DND-41 (cell line): ENCODE measurements around the gene GPI.

Experiments
- ATAC-seq: fragments of 200-7000 bp; cut with Tn5 transposase; 3 replicates; pipeline ENCODE4 v1.9.1; 2021; ENCODE audit warnings: low read depth; ENCODE audit not compliant: insufficient read depth
- DNase-seq: peaks from one replicate; pipeline ENCODE4 v3.0.0-alpha.2; 2020
- H2AFZ ChIP-seq: 2 replicates; pipeline ENCODE4 v1.6.0; 2012; ENCODE audit warnings: low read depth, low read length
- H3K27ac ChIP-seq: 2 replicates; pipeline ENCODE4 v1.5.1; 2012; ENCODE audit warnings: low read length, inconsistent platforms
- H3K27me3 ChIP-seq: fragments of 200-600 bp; sonication (generic); 2 replicates; pipeline ENCODE4 v1.6.0; 2012; ENCODE audit warnings: low read length, mild to moderate bottlenecking, inconsistent platforms; ENCODE audit not compliant: insufficient read depth, poor library complexity
- H3K36me3 ChIP-seq: 2 replicates; pipeline ENCODE4 v1.5.1; 2012; ENCODE audit warnings: low read length, inconsistent platforms; ENCODE audit not compliant: insufficient read depth
- H3K4me1 ChIP-seq: 2 replicates; pipeline ENCODE4 v1.5.1; 2012; ENCODE audit warnings: mild to moderate bottlenecking, low read length; ENCODE audit not compliant: insufficient read depth
- H3K4me2 ChIP-seq: 2 replicates; pipeline ENCODE4 v1.6.0; 2012; ENCODE audit warnings: mild to moderate bottlenecking, moderate library complexity, low read length, inconsistent platforms; ENCODE audit not compliant: insufficient read depth
- H3K4me3 ChIP-seq, 2 experiments: fragments of 200-600 bp in 1 of 2; shearing (Covaris generic) in 1 of 2; 2 replicates each; pipeline ENCODE4 v1.5.1; 2012 to 2016; ENCODE audit warnings: inconsistent platforms in 2 of 2, low read length in 2 of 2, mild to moderate bottlenecking in 2 of 2, low read depth in 1 of 2, moderate library complexity in 1 of 2
- H3K79me2 ChIP-seq: 2 replicates; pipeline ENCODE4 v1.6.0; 2012; ENCODE audit warnings: low read length, inconsistent platforms; ENCODE audit not compliant: insufficient read depth
- H3K9ac ChIP-seq: 2 replicates; pipeline ENCODE4 v1.6.0; 2012; ENCODE audit warnings: low read depth, mild to moderate bottlenecking, inconsistent platforms, low read length, moderate library complexity
- H3K9me3 ChIP-seq: 2 replicates; pipeline ENCODE4 v1.5.1; 2012; ENCODE audit warnings: low read length, moderate library complexity, mild to moderate bottlenecking, inconsistent platforms; ENCODE audit not compliant: insufficient read depth, severe bottlenecking
- H4K20me1 ChIP-seq: 2 replicates; pipeline ENCODE4 v1.6.0; 2012; ENCODE audit warnings: low read length; ENCODE audit not compliant: insufficient read depth
- EZH2 ChIP-seq: IDR thresholded peaks from 3 replicates; pipeline ENCODE4 v1.6.1; 2012; ENCODE audit warnings: borderline replicate concordance, low read depth, mild to moderate bottlenecking, moderate library complexity, low read length, inconsistent platforms; ENCODE audit not compliant: severe bottlenecking
- TF ChIP-seq, protein P1 (sequence below): IDR thresholded peaks from 2 replicates; pipeline ENCODE4 v1.5.1; 2012; ENCODE audit warnings: borderline replicate concordance, low read length, moderate library complexity, mild to moderate bottlenecking; ENCODE audit not compliant: poor library complexity, severe bottlenecking; ENCODE audit errors: extremely low read depth

Gene GPI

GRCh38 chr19:34428549-34429285, 63.7 kb downstream of the GPI start:
- H3K27me3 ChIP-seq: no peaks in the 10 kb centered on the region
- H3K9ac ChIP-seq: peak overlapping the region; percentile 92
- H3K4me2 ChIP-seq: peak overlapping the region; percentile 84
- DNase-seq (peak; percentile 41), ATAC-seq (peak; percentile 54)
- no peaks in the 10 kb centered on the region for H3K9me3 ChIP-seq
- H3K27ac ChIP-seq: peak overlapping the region; percentile 86
- peaks cover 38% of the 10 kb centered on the region for H3K4me1 ChIP-seq
- peaks cover 46% of the 10 kb centered on the region for H4K20me1 ChIP-seq
- H3K36me3 ChIP-seq: peaks cover 43% of the 10 kb centered on the region
- TF ChIP-seq, protein P1, sequence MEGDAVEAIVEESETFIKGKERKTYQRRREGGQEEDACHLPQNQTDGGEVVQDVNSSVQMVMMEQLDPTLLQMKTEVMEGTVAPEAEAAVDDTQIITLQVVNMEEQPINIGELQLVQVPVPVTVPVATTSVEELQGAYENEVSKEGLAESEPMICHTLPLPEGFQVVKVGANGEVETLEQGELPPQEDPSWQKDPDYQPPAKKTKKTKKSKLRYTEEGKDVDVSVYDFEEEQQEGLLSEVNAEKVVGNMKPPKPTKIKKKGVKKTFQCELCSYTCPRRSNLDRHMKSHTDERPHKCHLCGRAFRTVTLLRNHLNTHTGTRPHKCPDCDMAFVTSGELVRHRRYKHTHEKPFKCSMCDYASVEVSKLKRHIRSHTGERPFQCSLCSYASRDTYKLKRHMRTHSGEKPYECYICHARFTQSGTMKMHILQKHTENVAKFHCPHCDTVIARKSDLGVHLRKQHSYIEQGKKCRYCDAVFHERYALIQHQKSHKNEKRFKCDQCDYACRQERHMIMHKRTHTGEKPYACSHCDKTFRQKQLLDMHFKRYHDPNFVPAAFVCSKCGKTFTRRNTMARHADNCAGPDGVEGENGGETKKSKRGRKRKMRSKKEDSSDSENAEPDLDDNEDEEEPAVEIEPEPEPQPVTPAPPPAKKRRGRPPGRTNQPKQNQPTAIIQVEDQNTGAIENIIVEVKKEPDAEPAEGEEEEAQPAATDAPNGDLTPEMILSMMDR: no peak
- no peak for TF ChIP-seq EZH2
- peaks cover 62% of the 10 kb centered on the region for H3K79me2 ChIP-seq
- H2AFZ ChIP-seq: peak overlapping the region; percentile 75
- peak overlapping the region; percentile 69 to 97 for H3K4me3 ChIP-seq

DNA sequence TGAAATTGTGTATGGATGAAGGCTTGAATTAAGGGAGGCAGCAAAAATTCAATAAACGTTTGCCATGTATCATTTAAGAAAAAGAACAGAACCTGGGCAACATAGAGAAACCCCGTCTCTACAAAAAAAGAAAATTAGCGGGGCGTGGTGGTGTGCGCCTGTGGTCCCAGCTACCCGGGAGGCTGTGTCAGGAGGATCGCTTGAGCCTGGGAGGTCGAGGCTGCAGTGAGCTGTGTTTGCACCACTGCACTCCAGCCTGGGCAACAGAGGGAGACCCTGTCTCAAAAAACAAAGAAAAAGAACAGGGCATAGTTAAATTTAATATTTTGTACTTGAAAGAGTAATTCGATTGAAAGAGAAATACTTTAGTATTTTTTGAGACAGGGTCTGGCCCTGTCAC, 64.6 kb downstream of the GPI start:
- Histone ChIP-seq H4K20me1 (peaks cover 54% of the 10 kb centered on the region), H3K36me3 (peaks cover 48% of the 10 kb centered on the region)
- no peak for DNase-seq

DNA sequence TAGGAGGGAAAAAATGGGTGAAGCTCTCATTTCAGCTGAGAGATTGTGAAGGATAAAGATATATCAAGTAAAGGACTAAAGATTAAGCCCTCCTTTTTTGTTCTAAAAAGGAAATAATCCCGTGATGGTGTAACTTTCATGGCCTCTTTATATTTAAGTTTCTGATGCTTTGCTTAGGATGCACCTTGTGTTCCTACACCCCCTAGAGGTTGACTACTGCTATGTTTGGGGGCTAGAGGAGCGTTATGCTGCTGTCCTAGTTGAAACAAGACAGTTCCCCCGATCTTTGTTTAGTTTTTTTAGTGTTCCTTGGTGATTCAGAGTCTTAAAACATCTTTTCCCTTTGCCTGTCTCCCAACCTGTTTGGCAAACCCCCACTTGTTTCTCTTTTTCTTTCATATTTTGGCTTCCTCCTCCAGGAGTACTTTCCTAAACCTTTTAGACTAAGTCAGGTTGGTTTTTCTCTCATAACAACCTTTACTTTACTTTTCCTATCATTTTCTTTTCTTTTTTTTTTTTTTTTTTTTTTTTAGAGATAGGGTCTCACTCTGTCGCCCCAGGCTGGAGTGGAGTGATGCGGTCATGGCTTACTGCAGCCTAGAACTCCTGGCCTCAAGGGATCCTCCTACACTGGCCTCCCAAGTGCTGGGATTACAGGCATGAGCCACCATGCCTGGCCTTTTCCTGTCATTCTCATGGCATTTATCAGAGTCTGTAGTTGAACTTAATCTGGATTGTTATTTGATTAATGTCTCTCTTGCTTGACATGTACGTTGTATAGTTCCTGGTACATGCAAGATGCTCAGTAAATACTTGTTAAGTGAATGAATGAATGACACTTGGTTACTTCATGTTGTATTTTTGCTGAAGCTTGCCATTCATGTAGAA, 66.0 kb downstream of the GPI start:
- peak; percentile 63 for ATAC-seq
- H3K4me2 ChIP-seq: peak overlapping the region; percentile 84
- no peak overlapping the region for H2AFZ ChIP-seq
- no peaks in the 10 kb centered on the region for H3K9me3 ChIP-seq
- peaks cover 61% of the 10 kb centered on the region for H4K20me1 ChIP-seq
- H3K27me3 ChIP-seq: no peaks in the 10 kb centered on the region
- H3K27ac ChIP-seq: peak overlapping the region; percentile 8; the same call in 1 of the 2 replicates
- H3K36me3 ChIP-seq: peaks cover 62% of the 10 kb centered on the region
- TF ChIP-seq EZH2: no peak
- TF ChIP-seq, protein P1: peak; percentile 80
- peak overlapping the region; percentile 92 for H3K9ac ChIP-seq
- DNase-seq: peak; percentile 60
- peaks cover 39% of the 10 kb centered on the region for H3K4me1 ChIP-seq
- peaks cover 84% of the 10 kb centered on the region for H3K79me2 ChIP-seq
- H3K4me3 ChIP-seq: peak overlapping the region in 1 of 2 experiments; percentile 69; a peak in 2 of 4 replicates

More for the DNA sequence above, 64.6 kb downstream of the GPI start:
- H3K9ac ChIP-seq: peak overlapping the region; percentile 92
- peaks cover 70% of the 10 kb centered on the region for H3K79me2 ChIP-seq
- no peak for ATAC-seq
- H3K4me3 ChIP-seq: peak overlapping the region; percentile 69 to 97
- H3K4me2 ChIP-seq: peak overlapping the region; percentile 84
- H2AFZ ChIP-seq: no peak overlapping the region
- H3K4me1 ChIP-seq: peaks cover 39% of the 10 kb centered on the region
- TF ChIP-seq EZH2: no peak
- TF ChIP-seq, protein P1: no peak
- H3K27ac ChIP-seq: peak overlapping the region; percentile 32; the same call in 1 of the 2 replicates
- H3K27me3 ChIP-seq: no peaks in the 10 kb centered on the region
- no peaks in the 10 kb centered on the region for H3K9me3 ChIP-seq
